Trophoblast cell (in vitro differentiated cells and primary cell): ENCODE data around the gene SNRNP48.

Experiments
- DNase-seq, 2 donors: peaks; one replicate each; pipeline ENCODE4 v3.0.0-alpha.2; 2016
- H2AFZ ChIP-seq: 2 replicates; pipeline ENCODE4 v1.6.1; 2013; ENCODE audit warnings: low read length, moderate library complexity, mild to moderate bottlenecking; ENCODE audit not compliant: insufficient read depth, poor library complexity
- H2AK5ac ChIP-seq: 2 replicates; pipeline ENCODE4 v1.6.1; 2013; ENCODE audit warnings: mild to moderate bottlenecking, low read length
- H2BK120ac ChIP-seq: 2 replicates; pipeline ENCODE4 v1.6.1; 2013; ENCODE audit warnings: low read length, mild to moderate bottlenecking, moderate library complexity; ENCODE audit not compliant: insufficient read depth, poor library complexity
- H2BK12ac ChIP-seq: 2 replicates; pipeline ENCODE4 v1.6.1; 2013; ENCODE audit warnings: mild to moderate bottlenecking, low read length, moderate library complexity
- H2BK5ac ChIP-seq: 2 replicates; pipeline ENCODE4 v1.6.1; 2013; ENCODE audit warnings: low read length, low read depth, moderate library complexity, mild to moderate bottlenecking; ENCODE audit not compliant: poor library complexity
- H3K14ac ChIP-seq: 2 replicates; pipeline ENCODE4 v1.6.1; 2013; ENCODE audit warnings: mild to moderate bottlenecking, low read length
- H3K18ac ChIP-seq: 2 replicates; pipeline ENCODE4 v1.6.1; 2013; ENCODE audit warnings: mild to moderate bottlenecking, low read length
- H3K23ac ChIP-seq: 2 replicates; pipeline ENCODE4 v1.6.1; 2013; ENCODE audit warnings: low read length
- H3K27ac ChIP-seq: 2 replicates; pipeline ENCODE4 v1.5.1; 2013; ENCODE audit warnings: low read depth, mild to moderate bottlenecking, inconsistent platforms, low read length, moderate library complexity
- H3K27me3 ChIP-seq: 2 replicates; pipeline ENCODE4 v1.6.1; 2013; ENCODE audit warnings: inconsistent platforms, mild to moderate bottlenecking, low read length, moderate library complexity; ENCODE audit not compliant: insufficient read depth
- H3K36me3 ChIP-seq, 2 experiments: 1 replicate in 1 of 2; 2 replicates in 1 of 2; pipeline ENCODE4 v1.6.1; 2013; ENCODE audit warnings: low read length in 2 of 2, mild to moderate bottlenecking in 2 of 2, moderate library complexity in 1 of 2; ENCODE audit not compliant: insufficient read depth in 2 of 2, control insufficient read depth in 1 of 2
- H3K4ac ChIP-seq: 2 replicates; pipeline ENCODE4 v1.6.1; 2013; ENCODE audit warnings: low read depth, mild to moderate bottlenecking, low read length, moderate library complexity
- H3K4me1 ChIP-seq, 2 experiments: 1 replicate in 1 of 2; 2 replicates in 1 of 2; pipeline ENCODE4 v1.6.1; 2013; ENCODE audit warnings: low read length in 2 of 2, mild to moderate bottlenecking in 2 of 2, moderate library complexity in 1 of 2; ENCODE audit not compliant: insufficient read depth in 2 of 2, control insufficient read depth in 1 of 2
- H3K4me2 ChIP-seq: 2 replicates; pipeline ENCODE4 v1.6.1; 2013; ENCODE audit warnings: inconsistent platforms, mild to moderate bottlenecking, low read length, moderate library complexity
- H3K4me3 ChIP-seq: 2 replicates; pipeline ENCODE4 v1.5.1; 2013; ENCODE audit warnings: mild to moderate bottlenecking, low read depth, low read length, inconsistent platforms
- H3K79me1 ChIP-seq: one replicate; pipeline ENCODE4 v1.6.1; 2013; ENCODE audit warnings: low read length
- H3K79me2 ChIP-seq: 2 replicates; pipeline ENCODE4 v1.6.1; 2013; ENCODE audit warnings: low read length, mild to moderate bottlenecking; ENCODE audit not compliant: control insufficient read depth, insufficient read depth, poor library complexity
- H3K9ac ChIP-seq: 2 replicates; pipeline ENCODE4 v1.6.1; 2013; ENCODE audit warnings: mild to moderate bottlenecking, low read length
- H3K9me3 ChIP-seq: 2 replicates; pipeline ENCODE4 v1.6.1; 2013; ENCODE audit warnings: low read depth, mild to moderate bottlenecking, control low read depth, inconsistent platforms, low read length; ENCODE audit not compliant: insufficient read depth
- H4K12ac ChIP-seq: 2 replicates; pipeline ENCODE4 v1.6.1; 2013; ENCODE audit warnings: low read depth, mild to moderate bottlenecking, low read length, moderate library complexity
- H4K8ac ChIP-seq: 2 replicates; pipeline ENCODE4 v1.6.1; 2013; ENCODE audit warnings: low read depth, mild to moderate bottlenecking, low read length, moderate library complexity
- H4K91ac ChIP-seq: one replicate; pipeline ENCODE4 v1.6.1; 2013; ENCODE audit warnings: low read depth, mild to moderate bottlenecking, low read length, moderate library complexity
- WGBS: extraction: QIAGEN DNeasy Blood & Tissue Kit; methylation state at CpG from one replicate; pipeline ENCODE4 v1.1.7; 2013; ENCODE audit warnings: missing lambda C conversion rate; ENCODE audit not compliant: insufficient read length, insufficient coverage; ENCODE audit errors: extremely low coverage; 5-methylcytosine and 5-hydroxymethylcytosine counted together

The SNRNP48 gene

DNA sequence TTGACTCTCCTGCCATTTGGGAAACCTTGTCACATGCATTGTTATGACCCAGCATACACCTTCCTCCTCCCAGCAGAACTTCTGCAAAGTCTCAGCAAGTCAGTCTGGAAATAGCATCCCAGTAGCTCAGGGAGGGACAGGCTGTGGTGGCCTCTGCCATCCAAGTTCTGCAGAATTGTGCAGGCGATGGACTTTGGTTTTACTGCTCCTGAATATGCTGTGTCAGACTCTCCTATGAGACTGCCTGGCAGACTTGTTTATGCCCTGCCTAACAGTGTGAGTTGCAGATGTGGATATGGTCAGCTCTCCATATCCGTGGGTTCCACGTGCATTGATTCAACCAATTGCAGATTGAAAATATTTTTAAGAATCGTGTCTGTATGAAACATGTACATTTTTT lies 52.8 kb downstream of the SNRNP48 start:
- Histone ChIP-seq H3K27me3 (no peaks in the 10 kb centered on the region), H3K79me2 (no peaks in the 10 kb centered on the region), H3K4ac (no peak overlapping the region), H2BK12ac (no peak overlapping the region), H3K4me3 (no peak overlapping the region), H3K9ac (no peak overlapping the region), H2AK5ac (no peak overlapping the region), H3K4me2 (no peak overlapping the region), H2AFZ (no peak overlapping the region), H3K23ac (no peak overlapping the region), H3K27ac (no peak overlapping the region), H3K79me1 (peaks cover 15% of the 10 kb centered on the region), H3K4me1 (peaks cover 12 to 13% of the 10 kb centered on the region in 2 experiments), H4K12ac (no peak overlapping the region), H3K36me3 (no peaks in the 10 kb centered on the region), H3K9me3 (no peaks in the 10 kb centered on the region), H3K18ac (no peak overlapping the region), H2BK120ac (no peak overlapping the region), H2BK5ac (no peak overlapping the region), H4K91ac (no peak overlapping the region), H4K8ac (no peak overlapping the region), H3K14ac (no peak overlapping the region)
- WGBS: no CpG with 5 or more reads among the region's 4 CpGs
- DNase-seq: no peak

DNA sequence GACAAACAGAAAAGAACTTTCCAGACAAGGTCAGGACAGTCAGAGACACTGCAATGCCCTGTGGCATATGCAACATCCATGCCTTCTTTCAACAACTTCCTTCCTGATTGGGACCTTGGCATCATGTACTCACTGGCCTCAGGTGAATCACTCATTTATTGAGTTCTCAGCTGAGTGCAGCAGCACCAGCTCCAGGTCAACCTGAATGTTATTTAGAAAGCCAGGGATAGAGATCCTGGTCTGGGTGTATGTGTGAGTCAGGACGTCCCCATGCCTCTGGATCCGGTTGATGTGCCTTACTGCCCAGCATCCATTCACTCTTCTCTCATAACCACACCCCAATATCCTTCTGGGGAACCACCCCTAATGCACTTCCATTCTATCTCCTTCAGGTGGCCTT lies 54.4 kb downstream of the SNRNP48 start:
- Histone ChIP-seq H2BK5ac (no peak overlapping the region), H4K91ac (no peak overlapping the region), H3K23ac (no peak overlapping the region), H3K79me2 (no peaks in the 10 kb centered on the region), H3K36me3 (no peaks in the 10 kb centered on the region), H2AFZ (no peak overlapping the region), H2AK5ac (no peak overlapping the region), H3K18ac (no peak overlapping the region), H3K79me1 (peaks cover 15% of the 10 kb centered on the region), H3K9me3 (no peaks in the 10 kb centered on the region), H3K4ac (no peak overlapping the region), H3K4me3 (no peak overlapping the region), H3K14ac (no peak overlapping the region), H4K8ac (no peak overlapping the region), H2BK120ac (no peak overlapping the region), H3K4me1 (peaks cover 12 to 13% of the 10 kb centered on the region in 2 experiments), H3K27ac (no peak overlapping the region), H2BK12ac (no peak overlapping the region), H3K9ac (no peak overlapping the region), H3K4me2 (no peak overlapping the region), H4K12ac (no peak overlapping the region), H3K27me3 (no peaks in the 10 kb centered on the region)
- DNase-seq: no peak
- WGBS: no CpG with 5 or more reads among the region's 2 CpGs

DNA sequence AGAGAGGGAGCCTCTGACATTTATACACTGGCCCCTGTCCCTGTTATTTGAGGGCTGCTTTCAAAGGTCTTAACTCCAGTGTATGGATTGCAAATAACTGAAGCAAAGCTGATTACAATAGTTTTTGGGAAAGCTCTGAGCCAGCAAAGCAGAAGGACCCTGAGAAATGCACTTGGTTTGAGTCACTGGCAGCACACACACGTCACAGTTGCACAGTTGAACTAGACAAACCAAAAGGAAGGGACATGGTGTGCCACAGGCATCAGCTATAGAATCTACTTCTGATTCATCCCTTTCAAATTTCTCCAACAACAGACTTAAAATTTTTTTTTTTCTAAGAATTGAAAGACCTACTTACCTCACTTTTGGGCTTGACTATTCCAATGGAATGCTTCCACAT lies 56.4 kb downstream of the SNRNP48 start:
- no peaks in the 10 kb centered on the region for H3K36me3 ChIP-seq
- no peak overlapping the region for H3K18ac ChIP-seq
- no peak overlapping the region for H4K12ac ChIP-seq
- H2BK5ac ChIP-seq: no peak overlapping the region
- H3K14ac ChIP-seq: no peak overlapping the region
- H3K4me3 ChIP-seq: no peak overlapping the region
- no peak overlapping the region for H4K91ac ChIP-seq
- H3K4me2 ChIP-seq: no peak overlapping the region
- no CpG with 5 or more reads among the region's 1 CpG for WGBS
- no peaks in the 10 kb centered on the region for H3K27me3 ChIP-seq
- no peak overlapping the region for H2AFZ ChIP-seq
- DNase-seq: no peak
- no peak overlapping the region for H4K8ac ChIP-seq
- no peak overlapping the region for H3K27ac ChIP-seq
- H2AK5ac ChIP-seq: no peak overlapping the region
- no peak overlapping the region for H3K9ac ChIP-seq
- no peaks in the 10 kb centered on the region for H3K9me3 ChIP-seq
- no peak overlapping the region for H3K23ac ChIP-seq
- H3K4me1 ChIP-seq: peaks cover 5% of the 10 kb centered on the region in 2 experiments
- no peak overlapping the region for H2BK120ac ChIP-seq
- peaks cover 8% of the 10 kb centered on the region for H3K79me1 ChIP-seq
- no peaks in the 10 kb centered on the region for H3K79me2 ChIP-seq
- H2BK12ac ChIP-seq: no peak overlapping the region
- H3K4ac ChIP-seq: no peak overlapping the region

DNA sequence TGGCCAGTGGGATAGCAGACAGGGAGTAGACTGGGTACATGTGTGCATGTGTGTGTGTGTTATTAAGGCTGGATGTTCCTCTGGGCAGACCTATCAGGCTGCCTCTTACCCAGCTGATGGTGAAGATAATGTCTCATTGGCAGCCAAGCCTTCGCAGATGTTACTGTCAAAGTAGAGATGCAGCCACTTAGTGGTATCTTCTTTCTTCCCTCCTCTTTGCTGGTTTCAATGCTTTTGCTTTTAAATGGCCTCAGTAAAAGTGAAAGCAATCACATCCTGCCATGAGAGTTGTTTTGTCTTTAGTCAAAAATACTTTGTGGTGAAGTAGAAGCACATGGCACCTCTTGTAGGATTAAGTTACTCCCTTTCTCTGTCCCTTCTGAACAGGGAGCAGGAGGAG lies 57.5 kb downstream of the SNRNP48 start:
- H3K23ac ChIP-seq: no peak overlapping the region
- no peak for DNase-seq

More for the DNA sequence above, 57.5 kb downstream of the SNRNP48 start:
- Histone ChIP-seq H3K36me3 (no peaks in the 10 kb centered on the region), H3K4ac (no peak overlapping the region), H3K18ac (no peak overlapping the region), H3K79me2 (no peaks in the 10 kb centered on the region), H3K9ac (no peak overlapping the region), H2AK5ac (no peak overlapping the region), H3K79me1 (no peaks in the 10 kb centered on the region), H2BK12ac (no peak overlapping the region), H3K4me3 (no peak overlapping the region), H2BK5ac (no peak overlapping the region), H2BK120ac (no peak overlapping the region), H4K12ac (no peak overlapping the region), H3K4me1 (no peaks in the 10 kb centered on the region), H3K14ac (no peak overlapping the region), H4K8ac (no peak overlapping the region), H3K27ac (no peak overlapping the region), H4K91ac (no peak overlapping the region), H2AFZ (no peak overlapping the region), H3K27me3 (no peaks in the 10 kb centered on the region), H3K4me2 (no peak overlapping the region), H3K9me3 (no peaks in the 10 kb centered on the region)
- WGBS: no CpG with 5 or more reads among the region's 1 CpG
